ENCODE measurements around the gene HEXA. TPM values are rescaled to one million over a fixed set of nuclear protein-coding genes. Genes with fewer than 3 reads are reported as not detected.

The HEXA gene
- total RNA-seq, 1 experiment from 2014 or later, result 87.5 TPM

DNA sequence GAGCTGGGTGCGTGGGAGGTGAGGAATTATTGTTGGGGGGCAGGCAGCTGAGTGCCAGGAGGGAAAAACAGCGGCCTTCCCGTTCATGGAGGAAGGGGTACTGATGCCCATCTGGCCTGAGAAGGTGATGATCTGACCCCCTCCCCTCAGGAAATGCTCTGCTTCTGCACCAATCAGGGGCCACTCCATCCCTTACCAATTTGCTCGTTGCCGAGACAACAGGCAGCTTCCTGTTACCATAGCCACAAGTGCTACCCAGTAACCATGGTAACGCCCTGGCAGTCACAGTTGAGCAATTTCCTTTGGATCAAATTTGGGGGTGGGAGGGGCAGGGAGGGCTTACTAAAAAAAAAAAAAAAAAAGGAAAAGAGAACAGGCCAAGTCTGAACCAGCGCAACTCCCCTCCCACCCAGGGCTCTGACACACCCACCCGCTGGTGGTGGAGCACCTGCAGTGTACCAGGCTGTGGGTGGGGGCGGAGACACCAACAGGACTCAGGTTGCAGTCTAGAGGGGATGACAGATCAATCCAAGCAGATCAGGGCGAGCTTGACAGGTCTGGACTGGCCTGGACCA is 69.5 kb downstream of the HEXA start:
- H3K36me3 Mint-ChIP-seq (ENCODE audit: insufficient read depth, unreplicated experiment), result no peaks in the 10 kb centered on the region
- no peak overlapping the region for H3K4me3 Mint-ChIP-seq (ENCODE audit: unreplicated experiment)
- H3K27me3 Mint-ChIP-seq (ENCODE audit: insufficient read depth, unreplicated experiment), result peaks cover 15% of the 10 kb centered on the region
- TF ChIP-seq, protein P1, sequence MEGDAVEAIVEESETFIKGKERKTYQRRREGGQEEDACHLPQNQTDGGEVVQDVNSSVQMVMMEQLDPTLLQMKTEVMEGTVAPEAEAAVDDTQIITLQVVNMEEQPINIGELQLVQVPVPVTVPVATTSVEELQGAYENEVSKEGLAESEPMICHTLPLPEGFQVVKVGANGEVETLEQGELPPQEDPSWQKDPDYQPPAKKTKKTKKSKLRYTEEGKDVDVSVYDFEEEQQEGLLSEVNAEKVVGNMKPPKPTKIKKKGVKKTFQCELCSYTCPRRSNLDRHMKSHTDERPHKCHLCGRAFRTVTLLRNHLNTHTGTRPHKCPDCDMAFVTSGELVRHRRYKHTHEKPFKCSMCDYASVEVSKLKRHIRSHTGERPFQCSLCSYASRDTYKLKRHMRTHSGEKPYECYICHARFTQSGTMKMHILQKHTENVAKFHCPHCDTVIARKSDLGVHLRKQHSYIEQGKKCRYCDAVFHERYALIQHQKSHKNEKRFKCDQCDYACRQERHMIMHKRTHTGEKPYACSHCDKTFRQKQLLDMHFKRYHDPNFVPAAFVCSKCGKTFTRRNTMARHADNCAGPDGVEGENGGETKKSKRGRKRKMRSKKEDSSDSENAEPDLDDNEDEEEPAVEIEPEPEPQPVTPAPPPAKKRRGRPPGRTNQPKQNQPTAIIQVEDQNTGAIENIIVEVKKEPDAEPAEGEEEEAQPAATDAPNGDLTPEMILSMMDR (IDR thresholded peaks at IDR 0.05; ENCODE audit: unreplicated experiment), result no peak
- intact Hi-C loops (cut with micrococcal nuclease), result no loop called here
- POLR2A ChIA-PET, result interaction anchor here (0.6 kb wide), 1 partner anchor 32 kb away, joined by 4 read pairs; no protein-coding TSS in a partner anchor
- peaks cover 6% of the 10 kb centered on the region for H3K4me1 Mint-ChIP-seq (ENCODE audit: insufficient read depth, unreplicated experiment)
- CTCF ChIA-PET, result interaction anchor here (0.7 kb wide), 1 partner anchor 7 kb away, joined by 3 read pairs; no protein-coding TSS in a partner anchor
- no TSS peak for BruUV-seq (replicated peaks)
- no peaks in the 10 kb centered on the region for H3K9me3 Mint-ChIP-seq (ENCODE audit: unreplicated experiment)
- no peak overlapping the region for H3K27ac Mint-ChIP-seq (ENCODE audit: low read depth, unreplicated experiment)
- DNase-seq (ENCODE audit: unreplicated experiment), result peak; percentile 25

DNA sequence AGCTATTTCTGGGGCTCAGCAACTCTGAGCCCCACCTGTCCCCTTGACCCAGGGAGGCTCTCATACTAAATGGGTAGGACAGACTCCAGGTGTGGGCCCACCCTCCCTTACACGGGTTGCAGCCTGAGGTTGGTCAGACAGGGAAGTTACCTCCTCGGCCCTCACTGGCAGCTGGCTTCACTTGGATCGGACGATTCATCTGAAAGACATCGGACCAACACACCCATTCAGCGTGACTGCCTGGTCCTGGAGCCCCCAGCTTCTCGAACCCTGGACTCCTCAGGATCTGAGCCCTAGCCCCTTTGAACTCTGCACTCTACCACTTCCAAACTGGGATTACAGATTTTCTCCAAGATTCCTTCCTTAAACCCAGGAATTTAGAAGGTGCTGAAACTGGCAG is 71.2 kb downstream of the HEXA start:
- H3K27ac Mint-ChIP-seq (ENCODE audit: low read depth, unreplicated experiment), result no peak overlapping the region
- no TSS peak for BruUV-seq (replicated peaks)
- POLR2A ChIA-PET, result interaction anchor here (1.3 kb wide), 1 partner anchor 8 kb away, joined by 4 read pairs; no protein-coding TSS in a partner anchor
- TF ChIP-seq, protein P1 (IDR thresholded peaks at IDR 0.05; ENCODE audit: unreplicated experiment), result no peak
- H3K9me3 Mint-ChIP-seq (ENCODE audit: unreplicated experiment), result no peaks in the 10 kb centered on the region
- H3K4me3 Mint-ChIP-seq (ENCODE audit: unreplicated experiment), result no peak overlapping the region
- CTCF ChIA-PET, result interaction anchor here (2.8 kb wide), 1 partner anchor 8 kb away, joined by 17 read pairs; no protein-coding TSS in a partner anchor
- peaks cover 6% of the 10 kb centered on the region for H3K4me1 Mint-ChIP-seq (ENCODE audit: insufficient read depth, unreplicated experiment)
- no peaks in the 10 kb centered on the region for H3K36me3 Mint-ChIP-seq (ENCODE audit: insufficient read depth, unreplicated experiment)
- peaks cover 10% of the 10 kb centered on the region for H3K27me3 Mint-ChIP-seq (ENCODE audit: insufficient read depth, unreplicated experiment)
- intact Hi-C loops (cut with micrococcal nuclease), result no loop called here
- DNase-seq (ENCODE audit: unreplicated experiment), result no peak

DNA sequence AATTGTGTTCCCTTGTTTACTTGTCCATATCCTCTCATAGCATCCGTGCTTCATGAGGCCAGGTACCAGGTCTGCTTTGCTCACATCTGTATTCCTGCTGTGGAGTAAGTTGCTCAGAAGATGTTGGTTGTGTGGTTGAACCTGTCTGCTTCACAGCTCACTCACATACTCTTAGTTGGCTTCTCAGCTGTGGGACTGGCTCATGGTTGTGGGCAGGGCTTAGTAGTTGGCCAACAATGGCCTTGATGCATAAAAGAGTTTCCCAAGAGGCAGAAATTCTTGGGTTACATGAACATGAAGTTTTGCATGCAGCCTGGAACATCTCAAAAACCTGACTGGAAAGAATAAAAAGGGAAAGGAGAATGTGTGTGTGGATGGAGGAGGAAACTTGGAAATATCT is 72.9 kb downstream of the HEXA start:
- DNase-seq (ENCODE audit: unreplicated experiment), result no peak
- Mint-ChIP-seq H3K9me3 (ENCODE audit: unreplicated experiment) (no peaks in the 10 kb centered on the region), H3K4me3 (ENCODE audit: unreplicated experiment) (no peak overlapping the region), H3K27me3 (ENCODE audit: insufficient read depth, unreplicated experiment) (no peaks in the 10 kb centered on the region), H3K36me3 (ENCODE audit: insufficient read depth, unreplicated experiment) (no peaks in the 10 kb centered on the region), H3K4me1 (ENCODE audit: insufficient read depth, unreplicated experiment) (peaks cover 6% of the 10 kb centered on the region), H3K27ac (ENCODE audit: low read depth, unreplicated experiment) (no peak overlapping the region)
- TF ChIP-seq, protein P1 (IDR thresholded peaks at IDR 0.05; ENCODE audit: unreplicated experiment), result no peak
- ChIA-PET POLR2A (no interaction called here), CTCF (interaction anchor here (0.5 to 2.8 kb wide), 2 partner anchors 9 to 30 kb away, joined by 3 to 17 read pairs; no protein-coding TSS in a partner anchor)
- intact Hi-C loops (cut with micrococcal nuclease), result no loop called here
- no TSS peak for BruUV-seq (replicated peaks)

Other genes with a start within 250 kb of the HEXA start
- gene GRAMD2A, start 178.2 kb downstream of the HEXA start, total RNA-seq (2022), result 0.42 and 0.93 TPM in 2 replicates
- gene PKM, start 144.8 kb downstream of the HEXA start, total RNA-seq (2022), result 612 and 828 TPM in 2 replicates
- gene PARP6, start 103.5 kb downstream of the HEXA start, total RNA-seq (2022), result 117 TPM in 2 replicates
- gene CELF6, start 55.9 kb downstream of the HEXA start, total RNA-seq (2022), result 0.26 and 0.91 TPM in 2 replicates
- not detected in 2 replicates for gene TMEM202, start 22.3 kb upstream of the HEXA start, total RNA-seq (2022)
- 234 and 235 TPM in 2 replicates for gene ARIH1, start 98.3 kb upstream of the HEXA start, total RNA-seq (2022)